ENCODE results near the gene ZFAND3.

DNA sequence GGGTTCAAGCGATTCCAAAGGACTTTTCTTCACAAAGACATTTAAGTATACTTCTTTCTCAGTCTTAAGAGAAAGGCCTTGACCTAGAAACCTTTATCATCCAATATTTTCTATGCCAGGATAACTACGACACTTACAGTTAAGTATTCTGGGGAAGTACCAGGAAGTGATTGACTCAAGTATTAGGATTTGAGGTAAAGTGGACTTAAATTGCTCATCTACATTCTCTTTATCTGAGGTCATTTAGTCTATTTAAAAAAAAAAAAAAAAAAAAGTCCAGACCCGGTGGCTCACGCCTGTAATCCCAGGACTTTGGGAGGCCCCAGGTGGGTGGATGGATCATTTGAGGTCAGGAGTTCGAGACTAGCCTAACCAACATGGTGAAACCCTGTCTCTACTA lies 114.7 kb downstream of the ZFAND3 start:
- TF ChIP-seq POLR2A (IDR thresholded peaks at IDR 0.05), result no peak
- TF ChIP-seq, protein P1, sequence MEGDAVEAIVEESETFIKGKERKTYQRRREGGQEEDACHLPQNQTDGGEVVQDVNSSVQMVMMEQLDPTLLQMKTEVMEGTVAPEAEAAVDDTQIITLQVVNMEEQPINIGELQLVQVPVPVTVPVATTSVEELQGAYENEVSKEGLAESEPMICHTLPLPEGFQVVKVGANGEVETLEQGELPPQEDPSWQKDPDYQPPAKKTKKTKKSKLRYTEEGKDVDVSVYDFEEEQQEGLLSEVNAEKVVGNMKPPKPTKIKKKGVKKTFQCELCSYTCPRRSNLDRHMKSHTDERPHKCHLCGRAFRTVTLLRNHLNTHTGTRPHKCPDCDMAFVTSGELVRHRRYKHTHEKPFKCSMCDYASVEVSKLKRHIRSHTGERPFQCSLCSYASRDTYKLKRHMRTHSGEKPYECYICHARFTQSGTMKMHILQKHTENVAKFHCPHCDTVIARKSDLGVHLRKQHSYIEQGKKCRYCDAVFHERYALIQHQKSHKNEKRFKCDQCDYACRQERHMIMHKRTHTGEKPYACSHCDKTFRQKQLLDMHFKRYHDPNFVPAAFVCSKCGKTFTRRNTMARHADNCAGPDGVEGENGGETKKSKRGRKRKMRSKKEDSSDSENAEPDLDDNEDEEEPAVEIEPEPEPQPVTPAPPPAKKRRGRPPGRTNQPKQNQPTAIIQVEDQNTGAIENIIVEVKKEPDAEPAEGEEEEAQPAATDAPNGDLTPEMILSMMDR (IDR thresholded peaks at IDR 0.05), result no peak

All from adrenal gland (tissue), 5 donors.